ENCODE measurements around the gene REC8. TPM values are rescaled to one million over a fixed set of nuclear protein-coding genes. Genes with fewer than 3 reads are reported as not detected.

REC8 gene
- total RNA-seq, 1 donor from 2014 or later: 34.6 TPM

DNA sequence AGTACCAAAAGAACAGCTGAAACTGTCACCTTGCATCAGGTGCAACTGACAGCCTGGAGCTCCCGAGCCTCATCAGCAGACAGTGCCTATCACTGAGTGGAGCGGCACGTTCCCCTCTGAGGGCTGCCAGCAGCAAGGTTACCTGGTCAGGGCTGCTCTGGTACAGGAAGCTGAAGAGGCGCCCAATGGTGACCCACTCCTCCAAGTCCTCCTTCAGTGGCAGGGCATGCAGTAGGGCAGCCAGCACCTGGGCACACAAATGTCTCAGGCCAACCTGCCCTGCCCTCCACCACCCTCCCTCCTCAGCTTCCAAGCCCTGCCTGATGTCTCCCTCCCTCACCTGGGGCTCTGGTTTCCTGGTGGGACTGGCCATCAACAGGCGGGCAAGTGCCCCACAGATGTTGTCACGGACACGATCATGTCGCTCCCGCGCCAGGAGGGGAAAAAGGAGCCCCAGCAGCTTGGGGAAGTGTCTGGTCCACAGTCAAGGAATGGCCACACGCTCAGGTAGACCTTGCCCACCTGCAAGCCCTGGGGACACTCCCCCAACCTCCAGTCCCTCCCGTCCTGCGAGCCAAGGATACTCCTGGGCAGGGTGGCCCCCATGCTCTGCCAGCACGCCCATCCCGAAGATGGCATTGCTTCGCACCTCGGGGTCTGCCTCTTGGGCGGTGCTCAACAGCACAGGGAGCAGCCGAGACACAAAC is 9.6 kb downstream of the REC8 start:
- Histone ChIP-seq H3K4me2 (no peak overlapping the region), H3K9ac (no peak overlapping the region), H3K36me3 (no peaks in the 10 kb centered on the region), H3F3A (ENCODE audit: low read depth) (peaks cover 4% of the 10 kb centered on the region), H3K4me3 (no peak overlapping the region), H3K27ac (no peak overlapping the region), H3K9me3 (ENCODE audit: low read depth) (no peaks in the 10 kb centered on the region), H3K27me3 (no peaks in the 10 kb centered on the region), H3K79me2 (ENCODE audit: low read depth) (no peaks in the 10 kb centered on the region), H2AFZ (replicated peaks) (no peak overlapping the region), H3K4me1 (no peaks in the 10 kb centered on the region), H4K20me1 (ENCODE audit: low read depth) (peaks cover 14% of the 10 kb centered on the region)
- no peak for TF ChIP-seq EZH2 (IDR thresholded peaks at IDR 0.05)
- TF ChIP-seq, protein P1, sequence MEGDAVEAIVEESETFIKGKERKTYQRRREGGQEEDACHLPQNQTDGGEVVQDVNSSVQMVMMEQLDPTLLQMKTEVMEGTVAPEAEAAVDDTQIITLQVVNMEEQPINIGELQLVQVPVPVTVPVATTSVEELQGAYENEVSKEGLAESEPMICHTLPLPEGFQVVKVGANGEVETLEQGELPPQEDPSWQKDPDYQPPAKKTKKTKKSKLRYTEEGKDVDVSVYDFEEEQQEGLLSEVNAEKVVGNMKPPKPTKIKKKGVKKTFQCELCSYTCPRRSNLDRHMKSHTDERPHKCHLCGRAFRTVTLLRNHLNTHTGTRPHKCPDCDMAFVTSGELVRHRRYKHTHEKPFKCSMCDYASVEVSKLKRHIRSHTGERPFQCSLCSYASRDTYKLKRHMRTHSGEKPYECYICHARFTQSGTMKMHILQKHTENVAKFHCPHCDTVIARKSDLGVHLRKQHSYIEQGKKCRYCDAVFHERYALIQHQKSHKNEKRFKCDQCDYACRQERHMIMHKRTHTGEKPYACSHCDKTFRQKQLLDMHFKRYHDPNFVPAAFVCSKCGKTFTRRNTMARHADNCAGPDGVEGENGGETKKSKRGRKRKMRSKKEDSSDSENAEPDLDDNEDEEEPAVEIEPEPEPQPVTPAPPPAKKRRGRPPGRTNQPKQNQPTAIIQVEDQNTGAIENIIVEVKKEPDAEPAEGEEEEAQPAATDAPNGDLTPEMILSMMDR (IDR thresholded peaks at IDR 0.05): no peak
- no peak for TF ChIP-seq EZH2phosphoT487 (IDR thresholded peaks at IDR 0.05)
- Mint-ChIP-seq H3K4me1 (no peaks in the 10 kb centered on the region), H3K27me3 (ENCODE audit: insufficient read depth, low read depth) (peaks cover 3% of the 10 kb centered on the region), H3K27ac (no peak overlapping the region), H3K36me3 (peaks cover 22% of the 10 kb centered on the region), H3K4me3 (no peak overlapping the region), H3K9me3 (no peaks in the 10 kb centered on the region)
- no peak for DNase-seq (ENCODE audit: low spot score)

DNA sequence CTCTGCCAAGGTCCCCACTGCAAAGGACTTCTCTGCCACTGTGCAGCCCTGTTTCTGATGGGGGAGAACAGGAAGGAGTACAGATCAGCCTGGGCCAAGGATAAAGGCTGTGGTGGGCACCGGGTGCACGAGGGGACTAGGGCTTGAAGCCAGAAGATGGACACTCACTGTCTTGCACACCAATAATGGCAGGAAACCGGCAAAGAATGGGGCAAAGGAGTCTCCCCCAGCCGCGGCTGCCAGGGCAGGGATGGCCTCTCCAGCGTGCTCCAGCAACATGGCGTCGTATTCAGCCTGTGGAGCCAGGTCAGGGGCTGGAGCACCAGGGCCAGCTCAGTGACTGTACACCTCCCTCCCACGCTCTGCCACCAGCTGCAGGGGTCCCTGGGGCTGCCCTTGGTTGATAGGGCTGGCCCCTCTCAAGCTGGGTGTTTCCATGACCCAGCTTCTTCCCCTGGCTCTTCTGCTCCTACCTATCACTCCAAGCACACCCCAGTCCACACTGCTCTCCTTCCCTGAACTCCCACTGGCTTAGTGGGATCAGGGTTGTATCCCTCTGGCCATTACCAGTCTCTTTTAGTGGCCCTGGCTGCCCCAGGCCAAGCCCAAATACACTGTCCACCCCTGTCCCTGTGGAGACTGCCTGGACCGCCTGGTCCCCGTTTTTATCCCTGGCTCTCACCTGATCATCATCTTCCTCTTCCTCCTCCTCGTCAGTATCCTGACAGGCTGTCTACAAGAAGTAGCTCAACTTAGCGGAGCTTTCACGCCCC is 10.4 kb downstream of the REC8 start:
- Mint-ChIP-seq H3K4me3 (peak overlapping the region; percentile 22), H3K9me3 (no peaks in the 10 kb centered on the region), H3K27ac (peak overlapping the region; percentile 90), H3K4me1 (peaks cover 4% of the 10 kb centered on the region), H3K36me3 (peaks cover 22% of the 10 kb centered on the region), H3K27me3 (ENCODE audit: insufficient read depth, low read depth) (peaks cover 3% of the 10 kb centered on the region)
- peaks cover 7% of the 10 kb centered on the region for H3K79me2 ChIP-seq (ENCODE audit: low read depth)
- peaks cover 3% of the 10 kb centered on the region for H3F3A ChIP-seq (ENCODE audit: low read depth)
- H4K20me1 ChIP-seq (ENCODE audit: low read depth): peaks cover 16% of the 10 kb centered on the region
- no peak overlapping the region for H3K27ac ChIP-seq
- H3K36me3 ChIP-seq: no peaks in the 10 kb centered on the region
- no peaks in the 10 kb centered on the region for H3K4me1 ChIP-seq
- no peak for DNase-seq (ENCODE audit: low spot score)
- H3K27me3 ChIP-seq: no peaks in the 10 kb centered on the region
- H3K4me2 ChIP-seq: no peak overlapping the region
- no peak overlapping the region for H3K9ac ChIP-seq
- no peaks in the 10 kb centered on the region for H3K9me3 ChIP-seq (ENCODE audit: low read depth)
- no peak overlapping the region for H3K4me3 ChIP-seq
- TF ChIP-seq, protein P1 (IDR thresholded peaks at IDR 0.05): no peak
- TF ChIP-seq EZH2 (IDR thresholded peaks at IDR 0.05) (no peak), EZH2phosphoT487 (IDR thresholded peaks at IDR 0.05) (no peak)
- H2AFZ ChIP-seq (replicated peaks): no peak overlapping the region

GRCh38 chr14:24183014-24183481 is 11.2 kb downstream of the REC8 start:
- no peaks in the 10 kb centered on the region for H3K36me3 ChIP-seq
- no peak overlapping the region for H2AFZ ChIP-seq (replicated peaks)
- H3F3A ChIP-seq (ENCODE audit: low read depth): peaks cover 8% of the 10 kb centered on the region
- H3K79me2 ChIP-seq (ENCODE audit: low read depth): peaks cover 15% of the 10 kb centered on the region
- peaks cover 10% of the 10 kb centered on the region for H3K4me1 Mint-ChIP-seq
- TF ChIP-seq, protein P1 (IDR thresholded peaks at IDR 0.05): no peak
- TF ChIP-seq EZH2phosphoT487 (IDR thresholded peaks at IDR 0.05) (no peak), EZH2 (IDR thresholded peaks at IDR 0.05) (no peak)
- H3K4me1 ChIP-seq: peaks cover 6% of the 10 kb centered on the region
- H3K9ac ChIP-seq: no peak overlapping the region
- peaks cover 3% of the 10 kb centered on the region for H3K27me3 Mint-ChIP-seq (ENCODE audit: insufficient read depth, low read depth)
- no peak for DNase-seq (ENCODE audit: low spot score)
- H3K9me3 Mint-ChIP-seq: no peaks in the 10 kb centered on the region
- H3K4me3 ChIP-seq: no peak overlapping the region
- H3K4me3 Mint-ChIP-seq: no peak overlapping the region
- H3K27ac ChIP-seq: no peak overlapping the region
- no peaks in the 10 kb centered on the region for H3K27me3 ChIP-seq
- H3K9me3 ChIP-seq (ENCODE audit: low read depth): no peaks in the 10 kb centered on the region
- H4K20me1 ChIP-seq (ENCODE audit: low read depth): peaks cover 16% of the 10 kb centered on the region
- H3K36me3 Mint-ChIP-seq: peaks cover 22% of the 10 kb centered on the region
- no peak overlapping the region for H3K27ac Mint-ChIP-seq
- no peak overlapping the region for H3K4me2 ChIP-seq

All from neural progenitor cell (in vitro differentiated cells).